Ishikawa (cell line): Measurements from ENCODE around the gene CDC45.

ENCODE experiments used
- CREB1 ChIP-seq: IDR thresholded peaks from 2 replicates; pipeline ENCODE4 v1.6.1; 2012; ENCODE audit warnings: low read depth
- EP300 ChIP-seq: IDR thresholded peaks from 2 replicates; pipeline ENCODE4 v1.6.1; 2012; ENCODE audit warnings: borderline replicate concordance
- MAX ChIP-seq: IDR thresholded peaks from 2 replicates; pipeline ENCODE4 v1.6.1; 2012
- TAF1 ChIP-seq: IDR thresholded peaks from 2 replicates; pipeline ENCODE4 v1.6.1; 2012; ENCODE audit warnings: low read depth, mild to moderate bottlenecking
- TEAD4 ChIP-seq: IDR thresholded peaks from 2 replicates; pipeline ENCODE4 v1.6.1; 2012
- TF ChIP-seq, protein P1 (sequence below): IDR thresholded peaks from 2 replicates; pipeline ENCODE4 v1.6.1; 2012; ENCODE audit warnings: low read depth, mild to moderate bottlenecking
- TF ChIP-seq, protein P2 (sequence below): IDR thresholded peaks from 2 replicates; pipeline ENCODE4 v1.6.1; 2012

GRCh38 chr22:19460036-19460435 lies 19.7 kb upstream of the CDC45 start:
- TF ChIP-seq, protein P1, sequence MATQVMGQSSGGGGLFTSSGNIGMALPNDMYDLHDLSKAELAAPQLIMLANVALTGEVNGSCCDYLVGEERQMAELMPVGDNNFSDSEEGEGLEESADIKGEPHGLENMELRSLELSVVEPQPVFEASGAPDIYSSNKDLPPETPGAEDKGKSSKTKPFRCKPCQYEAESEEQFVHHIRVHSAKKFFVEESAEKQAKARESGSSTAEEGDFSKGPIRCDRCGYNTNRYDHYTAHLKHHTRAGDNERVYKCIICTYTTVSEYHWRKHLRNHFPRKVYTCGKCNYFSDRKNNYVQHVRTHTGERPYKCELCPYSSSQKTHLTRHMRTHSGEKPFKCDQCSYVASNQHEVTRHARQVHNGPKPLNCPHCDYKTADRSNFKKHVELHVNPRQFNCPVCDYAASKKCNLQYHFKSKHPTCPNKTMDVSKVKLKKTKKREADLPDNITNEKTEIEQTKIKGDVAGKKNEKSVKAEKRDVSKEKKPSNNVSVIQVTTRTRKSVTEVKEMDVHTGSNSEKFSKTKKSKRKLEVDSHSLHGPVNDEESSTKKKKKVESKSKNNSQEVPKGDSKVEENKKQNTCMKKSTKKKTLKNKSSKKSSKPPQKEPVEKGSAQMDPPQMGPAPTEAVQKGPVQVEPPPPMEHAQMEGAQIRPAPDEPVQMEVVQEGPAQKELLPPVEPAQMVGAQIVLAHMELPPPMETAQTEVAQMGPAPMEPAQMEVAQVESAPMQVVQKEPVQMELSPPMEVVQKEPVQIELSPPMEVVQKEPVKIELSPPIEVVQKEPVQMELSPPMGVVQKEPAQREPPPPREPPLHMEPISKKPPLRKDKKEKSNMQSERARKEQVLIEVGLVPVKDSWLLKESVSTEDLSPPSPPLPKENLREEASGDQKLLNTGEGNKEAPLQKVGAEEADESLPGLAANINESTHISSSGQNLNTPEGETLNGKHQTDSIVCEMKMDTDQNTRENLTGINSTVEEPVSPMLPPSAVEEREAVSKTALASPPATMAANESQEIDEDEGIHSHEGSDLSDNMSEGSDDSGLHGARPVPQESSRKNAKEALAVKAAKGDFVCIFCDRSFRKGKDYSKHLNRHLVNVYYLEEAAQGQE = no peak
- TF ChIP-seq TEAD4 (no peak), EP300 (no peak), TAF1 (no peak), CREB1 (no peak), MAX (no peak)
- TF ChIP-seq, protein P2, sequence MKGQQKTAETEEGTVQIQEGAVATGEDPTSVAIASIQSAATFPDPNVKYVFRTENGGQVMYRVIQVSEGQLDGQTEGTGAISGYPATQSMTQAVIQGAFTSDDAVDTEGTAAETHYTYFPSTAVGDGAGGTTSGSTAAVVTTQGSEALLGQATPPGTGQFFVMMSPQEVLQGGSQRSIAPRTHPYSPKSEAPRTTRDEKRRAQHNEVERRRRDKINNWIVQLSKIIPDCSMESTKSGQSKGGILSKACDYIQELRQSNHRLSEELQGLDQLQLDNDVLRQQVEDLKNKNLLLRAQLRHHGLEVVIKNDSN = no peak
